Ishikawa (cell line): ENCODE data around the gene FAM120B.

ENCODE experiments used
- CEBPB ChIP-seq: IDR thresholded peaks from 2 replicates; pipeline ENCODE4 v1.6.1; 2012
- CREB1 ChIP-seq: IDR thresholded peaks from 2 replicates; pipeline ENCODE4 v1.6.1; 2012; ENCODE audit warnings: low read depth
- EGR1 ChIP-seq: IDR thresholded peaks from 2 replicates; pipeline ENCODE4 v1.6.1; 2012
- EP300 ChIP-seq: IDR thresholded peaks from 2 replicates; pipeline ENCODE4 v1.6.1; 2012; ENCODE audit warnings: borderline replicate concordance
- FOXM1 ChIP-seq: IDR thresholded peaks from 2 replicates; pipeline ENCODE4 v1.6.1; 2012; ENCODE audit warnings: low read depth, borderline replicate concordance
- MAX ChIP-seq: IDR thresholded peaks from 2 replicates; pipeline ENCODE4 v1.6.1; 2012
- NFIC ChIP-seq: IDR thresholded peaks from 2 replicates; pipeline ENCODE4 v1.6.1; 2012
- TAF1 ChIP-seq: IDR thresholded peaks from 2 replicates; pipeline ENCODE4 v1.6.1; 2012; ENCODE audit warnings: low read depth, mild to moderate bottlenecking
- TEAD4 ChIP-seq: IDR thresholded peaks from 2 replicates; pipeline ENCODE4 v1.6.1; 2012
- YY1 ChIP-seq: IDR thresholded peaks from 2 replicates; pipeline ENCODE4 v1.6.1; 2012; ENCODE audit warnings: low read depth
- TF ChIP-seq, protein P1 (sequence below): IDR thresholded peaks from 2 replicates; pipeline ENCODE4 v1.6.1; 2012; ENCODE audit warnings: low read depth, mild to moderate bottlenecking
- TF ChIP-seq, protein P2 (sequence below): IDR thresholded peaks from 2 replicates; pipeline ENCODE4 v1.6.1; 2012

DNA sequence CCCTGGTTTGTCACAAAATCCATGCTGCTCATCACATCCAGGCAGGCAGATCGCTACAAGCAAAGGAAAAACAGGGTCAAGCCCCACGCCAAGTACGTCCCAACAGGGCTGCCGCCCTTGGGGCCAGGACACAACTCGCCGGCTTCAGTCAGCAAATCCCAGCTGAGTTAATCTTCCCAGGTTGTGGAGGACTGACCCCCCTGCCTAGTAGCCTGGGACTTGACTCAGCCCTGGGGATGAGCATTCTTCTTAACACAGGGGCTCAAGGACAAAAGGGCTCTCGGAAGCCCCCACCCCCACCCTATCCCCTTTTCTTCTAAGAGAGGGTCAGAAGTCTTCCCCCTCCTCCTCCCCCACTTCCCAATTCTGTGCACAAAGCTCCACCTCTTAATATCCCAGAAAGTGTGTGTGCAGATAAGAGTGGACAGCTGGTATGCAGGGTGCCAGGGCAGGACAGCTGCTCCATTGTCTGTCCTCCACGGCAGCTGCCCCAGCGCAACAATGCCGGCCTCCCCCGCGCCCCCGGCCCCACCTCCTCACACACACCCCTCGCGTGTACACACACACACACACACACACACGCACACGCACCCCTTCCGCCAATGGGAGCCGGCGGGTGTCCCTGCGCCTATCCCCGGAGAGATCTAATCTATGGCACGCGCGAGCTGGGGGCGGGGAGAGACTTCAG, 20.2 kb upstream of the FAM120B start:
- TF ChIP-seq EP300 (no peak), TAF1 (no peak), FOXM1 (no peak), CEBPB (no peak), NFIC (no peak), CREB1 (no peak), EGR1 (no peak; the same call in 1 of the 2 replicates), MAX (no peak), YY1 (no peak), TEAD4 (0 out of 2 replicates have a peak, but pooled peaks have one; percentile 7)
- TF ChIP-seq, protein P1, sequence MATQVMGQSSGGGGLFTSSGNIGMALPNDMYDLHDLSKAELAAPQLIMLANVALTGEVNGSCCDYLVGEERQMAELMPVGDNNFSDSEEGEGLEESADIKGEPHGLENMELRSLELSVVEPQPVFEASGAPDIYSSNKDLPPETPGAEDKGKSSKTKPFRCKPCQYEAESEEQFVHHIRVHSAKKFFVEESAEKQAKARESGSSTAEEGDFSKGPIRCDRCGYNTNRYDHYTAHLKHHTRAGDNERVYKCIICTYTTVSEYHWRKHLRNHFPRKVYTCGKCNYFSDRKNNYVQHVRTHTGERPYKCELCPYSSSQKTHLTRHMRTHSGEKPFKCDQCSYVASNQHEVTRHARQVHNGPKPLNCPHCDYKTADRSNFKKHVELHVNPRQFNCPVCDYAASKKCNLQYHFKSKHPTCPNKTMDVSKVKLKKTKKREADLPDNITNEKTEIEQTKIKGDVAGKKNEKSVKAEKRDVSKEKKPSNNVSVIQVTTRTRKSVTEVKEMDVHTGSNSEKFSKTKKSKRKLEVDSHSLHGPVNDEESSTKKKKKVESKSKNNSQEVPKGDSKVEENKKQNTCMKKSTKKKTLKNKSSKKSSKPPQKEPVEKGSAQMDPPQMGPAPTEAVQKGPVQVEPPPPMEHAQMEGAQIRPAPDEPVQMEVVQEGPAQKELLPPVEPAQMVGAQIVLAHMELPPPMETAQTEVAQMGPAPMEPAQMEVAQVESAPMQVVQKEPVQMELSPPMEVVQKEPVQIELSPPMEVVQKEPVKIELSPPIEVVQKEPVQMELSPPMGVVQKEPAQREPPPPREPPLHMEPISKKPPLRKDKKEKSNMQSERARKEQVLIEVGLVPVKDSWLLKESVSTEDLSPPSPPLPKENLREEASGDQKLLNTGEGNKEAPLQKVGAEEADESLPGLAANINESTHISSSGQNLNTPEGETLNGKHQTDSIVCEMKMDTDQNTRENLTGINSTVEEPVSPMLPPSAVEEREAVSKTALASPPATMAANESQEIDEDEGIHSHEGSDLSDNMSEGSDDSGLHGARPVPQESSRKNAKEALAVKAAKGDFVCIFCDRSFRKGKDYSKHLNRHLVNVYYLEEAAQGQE, result no peak
- TF ChIP-seq, protein P2, sequence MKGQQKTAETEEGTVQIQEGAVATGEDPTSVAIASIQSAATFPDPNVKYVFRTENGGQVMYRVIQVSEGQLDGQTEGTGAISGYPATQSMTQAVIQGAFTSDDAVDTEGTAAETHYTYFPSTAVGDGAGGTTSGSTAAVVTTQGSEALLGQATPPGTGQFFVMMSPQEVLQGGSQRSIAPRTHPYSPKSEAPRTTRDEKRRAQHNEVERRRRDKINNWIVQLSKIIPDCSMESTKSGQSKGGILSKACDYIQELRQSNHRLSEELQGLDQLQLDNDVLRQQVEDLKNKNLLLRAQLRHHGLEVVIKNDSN, result no peak
